A549 (cell line): ENCODE data around the gene AMFR. TPM values are rescaled to one million over a fixed set of nuclear protein-coding genes. Genes with fewer than 3 reads are reported as not detected.

Experiments
- ATAC-seq, 2 experiments: fragments of 200-7000 bp in 1 of 2; fragments of >200 bp in 1 of 2; cut with Nextera tagmentation in 1 of 2; cut with Tn5 transposase in 1 of 2; 3 replicates each; pipeline versions ENCODE4 v1.8.0 to v1.9.1; 2018 to 2020; ENCODE audit warnings: mild to moderate bottlenecking in 1 of 2, moderate library complexity in 1 of 2
- CTCF ChIA-PET: fragments of 300-600 bp; sonication (Branson Sonifier 250); formaldehyde crosslinking; extraction: SDS; loops from one replicate; lab custom pipeline; 2021; ENCODE audit warnings: antibody characterized with exemption, inconsistent platforms; lab: Yijun Ruan, JAX
- POLR2A ChIA-PET: fragments of 350-600 bp; formaldehyde crosslinking; extraction: SDS; loops from one replicate; lab custom pipeline; 2021; ENCODE audit warnings: antibody characterized with exemption, inconsistent platforms; lab: Yijun Ruan, JAX
- DNase-seq, 2 experiments: peaks; one replicate each; pipeline versions ENCODE4 v3.0.0 to v3.0.0-alpha.2; 2011 to 2016; ENCODE audit warnings: low read depth in 1 of 2, low spot score in 1 of 2
- FAIRE-seq: peaks from 2 replicates; lab custom pipeline; 2011; peaks lifted over from hg19 to GRCh38; lab: Jason Lieb, UNC
- H3K27ac ChIP-seq, 2 experiments: fragments of >200 bp; sonication (Bioruptor Twin); formaldehyde crosslinking; 3 replicates each; pipeline ENCODE4 v1.5.1; 2016 to 2017
- H3K4me1 ChIP-seq: fragments of >200 bp; sonication (Bioruptor Twin); formaldehyde crosslinking; 3 replicates; pipeline ENCODE4 v1.6.1; 2016
- H3K4me2 ChIP-seq: fragments of >200 bp; sonication (Bioruptor Twin); formaldehyde crosslinking; 3 replicates; pipeline ENCODE4 v1.6.1; 2016
- H3K4me3 ChIP-seq: fragments of >200 bp; sonication (Bioruptor Twin); formaldehyde crosslinking; 3 replicates; pipeline ENCODE4 v1.5.1; 2016
- H3K9me3 ChIP-seq: fragments of >200 bp; sonication (Bioruptor Twin); formaldehyde crosslinking; 3 replicates; pipeline ENCODE4 v1.6.1; 2016
- ATOH8 ChIP-seq: fragments of 250-450 bp; sonication (Bioruptor Pico); IDR thresholded peaks from 2 replicates; pipeline ENCODE4 v1.5.0; 2020; ENCODE audit warnings: low read depth, mild to moderate bottlenecking, moderate library complexity
- BCL3 ChIP-seq: fragments of >200 bp; sonication (Bioruptor Twin); formaldehyde crosslinking; IDR thresholded peaks from 3 replicates; pipeline ENCODE4 v1.6.1; 2016
- CBX8 ChIP-seq: fragments of 200-600 bp; sonication (generic); IDR thresholded peaks from 2 replicates; pipeline ENCODE4 v1.6.1; 2016
- CEBPB ChIP-seq, 2 experiments: fragments of >200 bp in 1 of 2; sonication (Bioruptor Twin) in 1 of 2; formaldehyde crosslinking in 1 of 2; IDR thresholded peaks; 2 replicates each; pipeline ENCODE4 v1.6.1; 2012 to 2016
- CHD2 ChIP-seq: fragments of 150-350 bp; IDR thresholded peaks from 2 replicates; pipeline ENCODE4 v1.6.1; 2014; ENCODE audit warnings: low read length; ENCODE audit not compliant: partially characterized antibody
- E2F6 ChIP-seq: IDR thresholded peaks from 2 replicates; pipeline ENCODE4 v1.6.1; 2012; ENCODE audit warnings: low read depth, borderline replicate concordance
- EHF ChIP-seq: fragments of 250-450 bp; sonication (Bioruptor Pico); IDR thresholded peaks from 2 replicates; pipeline ENCODE4 v1.5.0; 2020; ENCODE audit warnings: mild to moderate bottlenecking
- EP300 ChIP-seq, 2 experiments: fragments of >200 bp; sonication (Bioruptor Twin); formaldehyde crosslinking; IDR thresholded peaks; 2 replicates in 1 of 2; 3 replicates in 1 of 2; pipeline ENCODE4 v1.6.1; 2016 to 2017
- FOSB ChIP-seq: fragments of 250-450 bp; sonication (Bioruptor Pico); IDR thresholded peaks from 2 replicates; pipeline ENCODE4 v1.5.0; 2020; ENCODE audit warnings: mild to moderate bottlenecking, moderate library complexity
- FOXS1 ChIP-seq: fragments of 250-450 bp; sonication (Bioruptor Pico); IDR thresholded peaks from 2 replicates; pipeline ENCODE4 v1.5.0; 2020; ENCODE audit warnings: mild to moderate bottlenecking, moderate library complexity
- GATA3 ChIP-seq: IDR thresholded peaks from 2 replicates; pipeline ENCODE4 v1.6.1; 2012; ENCODE audit warnings: borderline replicate concordance
- HDAC2 ChIP-seq: fragments of 200-600 bp; sonication (generic); IDR thresholded peaks from 2 replicates; pipeline ENCODE4 v1.6.1; 2016
- HES2 ChIP-seq: fragments of >200 bp; sonication (Bioruptor Twin); formaldehyde crosslinking; IDR thresholded peaks from 2 replicates; pipeline ENCODE4 v1.6.1; 2016
- HOXA7 ChIP-seq: fragments of 250-450 bp; sonication (Bioruptor Pico); IDR thresholded peaks from 2 replicates; pipeline ENCODE4 v1.5.0; 2020; ENCODE audit warnings: mild to moderate bottlenecking, moderate library complexity
- JUN ChIP-seq, 2 experiments: fragments of >200 bp; sonication (Bioruptor Twin); formaldehyde crosslinking; IDR thresholded peaks; 2 replicates in 1 of 2; 3 replicates in 1 of 2; pipeline ENCODE4 v1.6.1; 2016 to 2017
- JUNB ChIP-seq: fragments of >200 bp; sonication (Bioruptor Twin); formaldehyde crosslinking; IDR thresholded peaks from 2 replicates; pipeline ENCODE4 v1.6.1; 2016
- MAZ ChIP-seq: fragments of 150-350 bp; IDR thresholded peaks from 2 replicates; pipeline ENCODE4 v1.6.1; 2014; ENCODE audit warnings: antibody characterized with exemption, low read depth, low read length, borderline replicate concordance
- MYC ChIP-seq: IDR thresholded peaks from 2 replicates; pipeline ENCODE4 v1.6.1; 2012; ENCODE audit warnings: mild to moderate bottlenecking, inconsistent platforms, low read length, improper control_type of control experiment, borderline replicate concordance
- NFE2L2 ChIP-seq: fragments of 150-350 bp; conservative IDR thresholded peaks from 2 replicates; pipeline ENCODE4 v1.6.1; 2014; ENCODE audit warnings: low read length
- NR3C1 ChIP-seq: fragments of >200 bp; sonication (Bioruptor Twin); formaldehyde crosslinking; IDR thresholded peaks from 3 replicates; pipeline ENCODE4 v1.6.1; 2017
- PBX3 ChIP-seq: IDR thresholded peaks from 2 replicates; pipeline ENCODE4 v1.6.1; 2012
- POLR2AphosphoS2 ChIP-seq: conservative IDR thresholded peaks from 2 replicates; pipeline ENCODE4 v1.6.1; 2012; ENCODE audit warnings: low read length, improper control_type of control experiment, inconsistent platforms
- RAD21 ChIP-seq, 2 experiments: fragments of >200 bp in 1 of 2; sonication (Bioruptor Twin) in 1 of 2; formaldehyde crosslinking in 1 of 2; IDR thresholded peaks in 1 of 2; conservative IDR thresholded peaks in 1 of 2; 2 replicates in 1 of 2; 3 replicates in 1 of 2; pipeline ENCODE4 v1.6.1; 2012 to 2018; ENCODE audit warnings: inconsistent platforms in 1 of 2
- RARB ChIP-seq: fragments of 250-450 bp; sonication (Bioruptor Pico); IDR thresholded peaks from 2 replicates; pipeline ENCODE4 v1.8.0; 2021; ENCODE audit warnings: mild to moderate bottlenecking, moderate library complexity
- RCOR1 ChIP-seq: fragments of 150-350 bp; IDR thresholded peaks from 2 replicates; pipeline ENCODE4 v1.6.1; 2014; ENCODE audit warnings: antibody characterized with exemption, low read length, low read depth
- RFX5 ChIP-seq: fragments of 450-650 bp; IDR thresholded peaks from 2 replicates; pipeline ENCODE4 v1.7.1; 2014; ENCODE audit warnings: antibody characterized with exemption, mild to moderate bottlenecking, moderate library complexity
- RNF2 ChIP-seq: fragments of 200-600 bp; sonication (generic); IDR thresholded peaks from 2 replicates; pipeline ENCODE4 v1.6.1; 2016; ENCODE audit warnings: low read depth, mild to moderate bottlenecking, antibody characterized with exemption, moderate library complexity, borderline replicate concordance
- TFCP2L1 ChIP-seq: fragments of 250-450 bp; sonication (Bioruptor Pico); IDR thresholded peaks from 2 replicates; pipeline ENCODE4 v1.5.0; 2021; ENCODE audit warnings: mild to moderate bottlenecking
- USF2 ChIP-seq: fragments of 450-650 bp; IDR thresholded peaks from 2 replicates; pipeline ENCODE4 v1.6.1; 2014; ENCODE audit warnings: antibody characterized with exemption
- ZC3H11A ChIP-seq: fragments of 450-650 bp; IDR thresholded peaks from 2 replicates; pipeline ENCODE4 v1.6.1; 2014; ENCODE audit warnings: antibody characterized with exemption, mild to moderate bottlenecking
- ZFP36 ChIP-seq: fragments of 450-650 bp; IDR thresholded peaks from 2 replicates; pipeline ENCODE4 v1.6.1; 2014; ENCODE audit warnings: borderline replicate concordance; ENCODE audit not compliant: partially characterized antibody
- ZNF302 ChIP-seq: fragments of 250-450 bp; sonication (Bioruptor Pico); IDR thresholded peaks from 2 replicates; pipeline ENCODE4 v1.9.0; 2021; ENCODE audit warnings: inconsistent platforms, mild to moderate bottlenecking, moderate library complexity
- WGBS: methylation state at CpG from one replicate; pipeline ENCODE4 v1.1.6; 2017; ENCODE audit errors: missing lambda C conversion rate; 5-methylcytosine and 5-hydroxymethylcytosine counted together
- polyA plus RNA-seq, 4 experiments: library from polyadenylated mRNA; depleted of rRNA in 3 of 4; stranded (reverse); fragments of >200 nt; fragmentation: RNase III in 1 of 4; extraction: RNeasy Plus Mini Kit Qiagen cat#74134 plus additional on column Dnase treatment in 1 of 4; gene quantifications; 2 replicates in 3 of 4; 3 replicates in 1 of 4; pipeline ENCODE4 v1.2.3, GENCODE V29; 2011 to 2017

The AMFR gene
- polyA plus RNA-seq, 2 of the 4 experiments (the other 2 are of a cell fraction), result 68.9 to 88.5 TPM

GRCh38 chr16:56413381-56413780, 12.0 kb downstream of the AMFR start:
- ChIA-PET POLR2A (interaction anchor here (0.6 kb wide), 1 partner anchor 195 kb away, joined by 3 read pairs; the partner anchor contains the start of gene MT2A), CTCF (interaction anchor here (1.0 kb wide), 1 partner anchor 57 kb away, joined by 4 read pairs; no protein-coding TSS in a partner anchor)
- Histone ChIP-seq H3K9me3 (no peaks in the 10 kb centered on the region), H3K4me3 (no peak overlapping the region), H3K27ac (no peak overlapping the region), H3K4me1 (peaks cover 34% of the 10 kb centered on the region), H3K4me2 (no peak overlapping the region)
- DNase-seq (no peak), ATAC-seq (no peak), FAIRE-seq (no peak)
- WGBS, result 74% methylated on average over 5 of the region's 5 CpGs
- TF ChIP-seq FOXS1 (CRISPR knock-in tag) (no peak), CHD2 (no peak), PBX3 (no peak), ZFP36 (no peak), HES2 (no peak), ATOH8 (CRISPR knock-in tag) (no peak), BCL3 (no peak), EHF (CRISPR knock-in tag) (no peak), CEBPB (IDR thresholded peaks at IDR 0.05) (no peak), NR3C1 (no peak), HDAC2 (no peak), RARB (CRISPR knock-in tag) (no peak), RNF2 (no peak)

GRCh38 chr16:56411624-56412023, 13.7 kb downstream of the AMFR start:
- TF ChIP-seq ZNF302 (no peak), JUNB (no peak), USF2 (no peak), RCOR1 (no peak), CBX8 (no peak), ZC3H11A (no peak)
- Histone ChIP-seq H3K4me2 (no peak overlapping the region), H3K4me3 (no peak overlapping the region), H3K4me1 (peaks cover 49% of the 10 kb centered on the region), H3K9me3 (no peaks in the 10 kb centered on the region), H3K27ac (no peak overlapping the region)
- CTCF ChIA-PET, result interaction anchor here (0.7 kb wide), 1 partner anchor 609 kb away, joined by 3 read pairs; no protein-coding TSS in a partner anchor
- WGBS, result 92% methylated on average over 2 of the region's 2 CpGs
- POLR2A ChIA-PET, result no interaction called here
- no peak for DNase-seq
- no peak for FAIRE-seq
- no peak for ATAC-seq

- Histone ChIP-seq H3K27ac (no peak overlapping the region; a peak in 1 of 6 replicates), H3K4me1 (peaks cover 54% of the 10 kb centered on the region), H3K4me3 (no peak overlapping the region), H3K9me3 (no peaks in the 10 kb centered on the region), H3K4me2 (no peak overlapping the region)
- CTCF ChIA-PET, result interaction anchor here (0.7 kb wide), 1 partner anchor 610 kb away, joined by 3 read pairs; no protein-coding TSS in a partner anchor
- WGBS, result 82% methylated on average over 5 of the region's 5 CpGs
- ATAC-seq, result no peak
- FAIRE-seq, result no peak
- DNase-seq, result no peak
- POLR2A ChIA-PET, result no interaction called here
- TF ChIP-seq E2F6 (no peak), ZNF302 (no peak), GATA3 (no peak), HOXA7 (CRISPR knock-in tag) (no peak), NFE2L2 (no peak), MAZ (no peak), FOSB (CRISPR knock-in tag) (no peak), MYC (no peak), ATOH8 (CRISPR knock-in tag) (no peak), TFCP2L1 (CRISPR knock-in tag) (no peak), POLR2AphosphoS2 (no peak), JUN (IDR thresholded peaks at IDR 0.05) (no peak), RAD21 (conservative IDR thresholded peaks at IDR 0.05 in 1 of 2, IDR thresholded peaks at IDR 0.05 in 1 of 2) (no peak), EP300 (IDR thresholded peaks at IDR 0.05) (no peak), RFX5 (no peak), ZFP36 (no peak)
These were observed 14.2 kb downstream of the AMFR start for GRCh38 chr16:56411123-56411522.
